K562 (cell line): Measurements from ENCODE around the gene TEKT2. TPM values are rescaled to one million over a fixed set of nuclear protein-coding genes. Genes with fewer than 3 reads are reported as not detected.

Experiments used
- ATAC-seq: fragments of 200-7000 bp; cut with Tn5 transposase; 3 replicates; pipeline ENCODE4 v1.9.1; 2020; ENCODE audit warnings: moderate library complexity
- BruUV-seq: library from RNA; stranded (reverse); fragments of 400-500 nt; replicated peaks from 2 replicates; lab custom pipeline; 2021; lab: Mats Ljungman, UMichigan
- CTCF ChIA-PET: fragments of 300-600 bp; formaldehyde crosslinking; extraction: SDS; loops from one replicate; lab custom pipeline; 2021; ENCODE audit warnings: low intra/inter-chr PET ratio; lab: Yijun Ruan, JAX
- POLR2A ChIA-PET: fragments of 300-600, 350-650 bp; sonication (Branson Sonifier 250); formaldehyde crosslinking; extraction: SDS; loops from one replicate; lab custom pipeline; 2021; ENCODE audit warnings: antibody characterized with exemption, inconsistent platforms; lab: Yijun Ruan, JAX
- DNase-seq, 4 experiments: peaks; one replicate each; pipeline versions ENCODE4 v3.0.0 to v3.0.0-alpha.2; 2011 to 2018; ENCODE audit warnings: low spot score in 3 of 4, mixed read lengths in 3 of 4; ENCODE audit errors: extremely low read depth in 1 of 4
- FAIRE-seq: peaks from 2 replicates; lab custom pipeline; 2011; peaks lifted over from hg19 to GRCh38; lab: Jason Lieb, UNC
- H2AFZ ChIP-seq: 2 replicates; pipeline ENCODE4 v1.6.0; 2011; ENCODE audit warnings: low read depth, low read length, control low read depth, inconsistent platforms
- H3K27ac ChIP-seq: fragments of 200-600 bp; 3 replicates; pipeline ENCODE4 v1.8.0; 2011; ENCODE audit warnings: low read depth, mild to moderate bottlenecking, control low read depth, inconsistent platforms, low read length, moderate library complexity, mixed read lengths; ENCODE audit errors: extremely low read depth
- H3K27me3 ChIP-seq, 2 experiments: fragments of 300-600 bp in 1 of 2; 2 replicates in 1 of 2; 3 replicates in 1 of 2; pipeline versions ENCODE4 v1.6.0 to v1.8.0; 2011; ENCODE audit warnings: inconsistent platforms in 2 of 2, low read length in 2 of 2, mild to moderate bottlenecking in 1 of 2, mixed read lengths in 1 of 2, moderate library complexity in 1 of 2; ENCODE audit not compliant: control insufficient read depth in 2 of 2, insufficient read depth in 2 of 2
- H3K36me3 ChIP-seq: fragments of 300-600 bp; 3 replicates; pipeline ENCODE4 v1.8.0; 2011; ENCODE audit warnings: mild to moderate bottlenecking, low read length, inconsistent platforms; ENCODE audit not compliant: control insufficient read depth, insufficient read depth
- H3K4me1 ChIP-seq, 2 experiments: fragments of 200-600 bp in 1 of 2; replicated peaks in 1 of 2; 2 replicates in 1 of 2; 3 replicates in 1 of 2; pipeline versions ENCODE4 v1.5.1 to v1.8.0; 2011; ENCODE audit warnings: inconsistent platforms in 2 of 2, low read length in 2 of 2, mild to moderate bottlenecking in 1 of 2, mixed read lengths in 1 of 2, moderate library complexity in 1 of 2; ENCODE audit not compliant: control insufficient read depth in 2 of 2, insufficient read depth in 2 of 2
- H3K4me2 ChIP-seq: 2 replicates; pipeline ENCODE4 v1.6.1; 2011; ENCODE audit warnings: low read length, control low read depth, inconsistent platforms, mixed read lengths; ENCODE audit not compliant: insufficient read depth
- H3K4me3 ChIP-seq: fragments of 200-600 bp; sonication (generic), shearing (Covaris generic); 2 replicates; pipeline ENCODE4 v1.5.1; 2016; ENCODE audit warnings: control low read depth, inconsistent platforms
- H3K79me2 ChIP-seq: fragments of 200-600 bp; 3 replicates; pipeline ENCODE4 v1.8.0; 2011; ENCODE audit warnings: low read length, inconsistent platforms; ENCODE audit not compliant: control insufficient read depth, insufficient read depth
- H3K9ac ChIP-seq, 2 experiments: 2 replicates each; pipeline versions ENCODE4 v1.6.0 to v1.6.1; 2011; ENCODE audit warnings: low read depth in 2 of 2, low read length in 2 of 2, control low read depth in 1 of 2, inconsistent platforms in 1 of 2, mild to moderate bottlenecking in 1 of 2, mixed read lengths in 1 of 2; ENCODE audit not compliant: insufficient read depth in 1 of 2
- H3K9me1 ChIP-seq: one replicate; pipeline ENCODE4 v1.6.0; 2011; ENCODE audit warnings: inconsistent platforms, mild to moderate bottlenecking, low read length, moderate library complexity; ENCODE audit not compliant: control insufficient read depth, insufficient read depth
- H3K9me3 ChIP-seq: replicated peaks from 2 replicates; pipeline ENCODE4 v1.5.1; 2011; ENCODE audit warnings: low read depth, low read length, inconsistent platforms; ENCODE audit not compliant: control insufficient read depth, insufficient read depth
- H4K20me1 ChIP-seq: replicated peaks from 2 replicates; pipeline ENCODE4 v1.6.1; 2011; ENCODE audit warnings: low read length, inconsistent platforms, mixed read lengths; ENCODE audit not compliant: control insufficient read depth, insufficient read depth
- E2F6 ChIP-seq, 2 experiments: IDR thresholded peaks; 2 replicates each; pipeline ENCODE4 v1.6.1; 2011; ENCODE audit warnings: borderline replicate concordance in 1 of 2, control low read depth in 1 of 2, low read depth in 1 of 2, low read length in 1 of 2, mild to moderate bottlenecking in 1 of 2, mixed read lengths in 1 of 2, moderate library complexity in 1 of 2; ENCODE audit not compliant: insufficient read depth in 1 of 2, insufficient read length in 1 of 2, poor library complexity in 1 of 2, severe bottlenecking in 1 of 2; ENCODE audit errors: extremely low read depth in 1 of 2
- GTF3C2 ChIP-seq: IDR thresholded peaks from 3 replicates; pipeline ENCODE4 v1.6.1; 2011; ENCODE audit warnings: borderline replicate concordance, mild to moderate bottlenecking, moderate library complexity; ENCODE audit not compliant: insufficient read length; ENCODE audit errors: extremely low read depth
- HDAC8 ChIP-seq: fragments of 450-650 bp; IDR thresholded peaks from 2 replicates; pipeline ENCODE4 v1.6.1; 2016; ENCODE audit warnings: mild to moderate bottlenecking, missing genetic modification characterization, moderate library complexity, missing compliant biosample characterization
- HMG20B ChIP-seq: fragments of 250-450 bp; sonication (Bioruptor Pico); IDR thresholded peaks from 2 replicates; pipeline ENCODE4 v1.5.0; 2021; ENCODE audit warnings: mild to moderate bottlenecking
- HOXB6 ChIP-seq: fragments of 250-450 bp; sonication (Bioruptor Pico); IDR thresholded peaks from 2 replicates; pipeline ENCODE4 v1.5.1; 2022; ENCODE audit warnings: mild to moderate bottlenecking, borderline replicate concordance
- MCM3 ChIP-seq: fragments of 450-650 bp; IDR thresholded peaks from 2 replicates; pipeline ENCODE4 v1.6.1; 2016
- MEIS2 ChIP-seq: fragments of 450-650 bp; IDR thresholded peaks from 2 replicates; pipeline ENCODE4 v1.6.1; 2014; ENCODE audit warnings: mild to moderate bottlenecking; ENCODE audit not compliant: partially characterized antibody
- NCOA2 ChIP-seq, 2 experiments: fragments of 450-650 bp; IDR thresholded peaks; 2 replicates each; pipeline ENCODE4 v1.6.1; 2018; ENCODE audit warnings: mild to moderate bottlenecking in 2 of 2, moderate library complexity in 1 of 2; ENCODE audit not compliant: partially characterized antibody in 2 of 2
- POLR2A ChIP-seq: fragments of 450-650 bp; conservative IDR thresholded peaks from 2 replicates; pipeline ENCODE4 v1.6.1; 2016
- PREB ChIP-seq: sonication (generic); formaldehyde crosslinking; IDR thresholded peaks from 2 replicates; pipeline ENCODE4 v1.8.1; 2023; ENCODE audit warnings: mild to moderate bottlenecking, missing genetic modification reagents
- STAT6 ChIP-seq: sonication (generic); formaldehyde crosslinking; IDR thresholded peaks from 2 replicates; pipeline ENCODE4 v1.8.1; 2023; ENCODE audit warnings: mild to moderate bottlenecking, missing genetic modification reagents
- SUPT5H ChIP-seq: fragments of 450-650 bp; IDR thresholded peaks from 2 replicates; pipeline ENCODE4 v1.6.1; 2016
- XRCC4 ChIP-seq: IDR thresholded peaks from one replicate; pipeline ENCODE4 v1.6.1; 2011; ENCODE audit not compliant: insufficient read depth, insufficient read length; ENCODE audit errors: extremely low read depth
- ZKSCAN3 ChIP-seq: fragments of 250-450 bp; sonication (Bioruptor Pico); IDR thresholded peaks from 2 replicates; pipeline ENCODE4 v1.4.0; 2020
- ZNF583 ChIP-seq: fragments of 250-450 bp; sonication (Bioruptor Pico); IDR thresholded peaks from 2 replicates; pipeline ENCODE4 v1.4.0; 2020
- ZNF785 ChIP-seq: fragments of 250-450 bp; sonication (Bioruptor Pico); IDR thresholded peaks from 2 replicates; pipeline ENCODE4 v1.4.0; 2020; ENCODE audit warnings: mild to moderate bottlenecking
- WGBS: fragments of 100-300 bp; shearing (Covaris generic); methylation state at CpG from one replicate; pipeline ENCODE4 v1.1.6; 2016; ENCODE audit warnings: low coverage, mixed read lengths; ENCODE audit not compliant: insufficient coverage; ENCODE audit errors: missing lambda C conversion rate; 5-methylcytosine and 5-hydroxymethylcytosine counted together
- in situ Hi-C: fragments of 300-500 bp; cut with MboI; formaldehyde crosslinking; loops from 4 replicates; pipeline ENCODE4 v1.15.0; 2018; ENCODE audit warnings: inconsistent platforms, mixed read lengths
- intact Hi-C: fragments of 100-400 bp; cut with micrococcal nuclease; formaldehyde crosslinking; loops from 2 replicates; pipeline ENCODE4 v1.14.2; 2022
- polyA plus RNA-seq, 8 experiments: library from polyadenylated mRNA; depleted of rRNA in 4 of 8; stranded (reverse) in 5 of 8; unstranded in 3 of 8; fragments of >200 nt; fragmentation: Nextera tagmentation in 2 of 8; fragmentation: Illumina TruSeq in 1 of 8; extraction: Ambion mirVana in 2 of 8; extraction: Trizol in 1 of 8; gene quantifications; 2 replicates each; pipeline versions ENCODE4 v1.2.1 to v1.2.3, GENCODE V29; 2011 to 2014; ENCODE audit warnings: inconsistent platforms in 1 of 8, missing spikeins in 1 of 8
- total RNA-seq, 7 experiments: library from RNA; depleted of rRNA in 6 of 7; stranded (reverse); fragments of >200 nt in 6 of 7; fragmentation: Illumina TruSeq in 2 of 7; extraction: Trizol in 2 of 7; gene quantifications; 2 replicates each; pipeline versions ENCODE4 v1.2.1 to v1.2.3, GENCODE V29; 2011 to 2021; ENCODE audit warnings: low replicate concordance in 1 of 7

Gene TEKT2
- total and polyA plus RNA-seq, 9 of the 15 experiments (the other 6 are each of a cell fraction or from before 2014, with no cell fraction given) = 0.06 to 0.94 (median 0.30) TPM; not detected in 1

- Histone ChIP-seq H3K27me3 (no peaks in the 10 kb centered on the region), H3K9me3 (no peaks in the 10 kb centered on the region), H3K4me3 (no peak overlapping the region), H3K9ac (no peak overlapping the region), H3K79me2 (peaks cover 21% of the 10 kb centered on the region), H2AFZ (no peak overlapping the region), H3K4me1 (peaks cover 18 to 32% of the 10 kb centered on the region in 2 experiments; a peak in 4 of 5 replicates), H4K20me1 (no peaks in the 10 kb centered on the region), H3K4me2 (no peak overlapping the region), H3K36me3 (peaks cover 61% of the 10 kb centered on the region; the same call in 2 of the 3 replicates), H3K9me1 (peaks cover 11% of the 10 kb centered on the region), H3K27ac (no peak overlapping the region)
- FAIRE-seq (no peak), DNase-seq (no peak), ATAC-seq (no peak)
- ChIA-PET CTCF (no interaction called here), POLR2A (interaction anchor here (0.8 to 1.0 kb wide), 2 partner anchors 37 to 44 kb away, joined by 3 to 4 read pairs; no protein-coding TSS in a partner anchor)
- WGBS = 97% methylated on average over 3 of the region's 4 CpGs
- peak; percentile 41; the same call in 1 of the 2 replicates for TF ChIP-seq POLR2A
- TF ChIP-seq STAT6 (CRISPR knock-in tag) = no peak
- TF ChIP-seq MCM3 = no peak
- no peak for TF ChIP-seq PREB (CRISPR knock-in tag)
- TF ChIP-seq XRCC4 = no peak
- TF ChIP-seq ZNF785 (CRISPR knock-in tag) = no peak
- TF ChIP-seq E2F6 (IDR thresholded peaks at IDR 0.05; ENCODE audit: borderline replicate concordance in 1 of 2, extremely low read depth in 1 of 2, insufficient read depth in 1 of 2, insufficient read length in 1 of 2, low read depth in 1 of 2, low read length in 1 of 2, poor library complexity in 1 of 2, severe bottlenecking in 1 of 2) = no peak
- no peak for TF ChIP-seq GTF3C2
- 0 out of 2 replicates have a peak, but pooled peaks have one; percentile 30 for TF ChIP-seq SUPT5H
- no peak for TF ChIP-seq HMG20B
- TF ChIP-seq MEIS2 = no peak
- TF ChIP-seq HDAC8 = no peak
- no peak for TF ChIP-seq NCOA2 (IDR thresholded peaks at IDR 0.05; ENCODE audit: partially characterized antibody in 2 of 2)
- no peak for TF ChIP-seq ZNF583 (CRISPR knock-in tag)
- TF ChIP-seq ZKSCAN3 = no peak
- TF ChIP-seq HOXB6 = no peak
- in situ Hi-C loops = loop anchor here (5.0 kb wide), 1 partner anchor 96 kb away; no protein-coding TSS in a partner anchor
- intact Hi-C loops = no loop called here
- BruUV-seq = no TSS peak
Measured at GRCh38 chr1:36091141-36091540, 7.2 kb downstream of the TEKT2 start.
